Mucosa of descending colon (tissue), 3 donors: Measurements from ENCODE around the gene NLK. TPM values are rescaled to one million over a fixed set of nuclear protein-coding genes. Genes with fewer than 3 reads are reported as not detected.

Experiments
- ATAC-seq: fragments of 200-7000 bp; cut with Tn5 transposase; one replicate; pipeline ENCODE4 v1.9.1; 2020; ENCODE audit warnings: mild to moderate bottlenecking, moderate library complexity
- DNase-seq, 3 donors: peaks; one replicate each; pipeline ENCODE4 v3.0.0-alpha.2; 2020
- H3K36me3 ChIP-seq: fragments of 200-600 bp; one replicate; pipeline ENCODE4 v1.8.0; 2021; ENCODE audit warnings: low read depth, mild to moderate bottlenecking
- H3K4me1 ChIP-seq: fragments of 200-600 bp; one replicate; pipeline ENCODE4 v1.8.0; 2021; ENCODE audit warnings: low read depth, mild to moderate bottlenecking
- H3K4me3 ChIP-seq: fragments of 200-600 bp; one replicate; pipeline ENCODE4 v1.8.0; 2021; ENCODE audit warnings: mild to moderate bottlenecking
- H3K9me3 ChIP-seq: fragments of 200-600 bp; one replicate; pipeline ENCODE4 v1.8.0; 2021; ENCODE audit warnings: mild to moderate bottlenecking
- intact Hi-C, 2 donors: fragments of 100-400 bp; cut with DNase I in 1 of 2; cut with micrococcal nuclease in 1 of 2; formaldehyde crosslinking; loops; one replicate each; pipeline versions ENCODE4 v1.11.0 to v1.11.1; 2022; cut with DNase I, micrococcal nuclease
- total RNA-seq, 3 donors: library from RNA; stranded (reverse); fragmentation: NEBNext Ultra II Directional in 2 of 3; extraction: Animal tissue kit (Norgen Biotek cat#: 25700) in 2 of 3; gene quantifications; one replicate each; pipeline versions ENCODE4 v1.2.1 to v1.2.4, GENCODE V29; 2021 to 2023
- TF ChIP-seq, protein P1 (sequence below): fragments of 200-600 bp; IDR thresholded peaks from one replicate; pipeline ENCODE4 v1.8.0; 2022; ENCODE audit warnings: antibody characterized with exemption, mild to moderate bottlenecking
- donor health status: DM: no; HTN: no; CAD: no; lungs with moderate emphysema.
- donor health status: DM: no; HTN: no; CAD: no.
- donor health status: DM: no; HTN: yes; CAD: no.

NLK gene
- total RNA-seq, 3 donors from 2014 or later: 20.4 to 24.1 (median 21.0) TPM

DNA sequence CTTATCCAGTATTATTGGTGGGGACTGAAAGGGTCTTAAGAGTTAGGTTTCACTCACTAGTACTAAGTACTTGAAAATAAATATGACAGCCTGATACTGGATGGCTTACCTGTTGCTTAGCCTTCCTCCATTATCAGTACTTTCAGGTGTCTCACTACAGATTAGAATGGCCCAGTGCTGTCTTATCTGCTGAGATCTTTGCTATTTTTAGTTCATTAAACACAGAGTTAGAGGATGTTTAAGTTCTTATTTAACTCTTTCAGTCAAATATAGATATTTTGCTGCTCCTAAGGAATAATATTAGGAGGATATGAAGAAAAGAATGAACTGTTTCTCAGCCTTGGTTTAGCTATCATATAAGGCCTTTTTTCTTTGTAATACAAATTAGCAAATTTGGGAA lies 74.8 kb downstream of the NLK start:
- no peaks in the 10 kb centered on the region for H3K36me3 ChIP-seq
- TF ChIP-seq, protein P1, sequence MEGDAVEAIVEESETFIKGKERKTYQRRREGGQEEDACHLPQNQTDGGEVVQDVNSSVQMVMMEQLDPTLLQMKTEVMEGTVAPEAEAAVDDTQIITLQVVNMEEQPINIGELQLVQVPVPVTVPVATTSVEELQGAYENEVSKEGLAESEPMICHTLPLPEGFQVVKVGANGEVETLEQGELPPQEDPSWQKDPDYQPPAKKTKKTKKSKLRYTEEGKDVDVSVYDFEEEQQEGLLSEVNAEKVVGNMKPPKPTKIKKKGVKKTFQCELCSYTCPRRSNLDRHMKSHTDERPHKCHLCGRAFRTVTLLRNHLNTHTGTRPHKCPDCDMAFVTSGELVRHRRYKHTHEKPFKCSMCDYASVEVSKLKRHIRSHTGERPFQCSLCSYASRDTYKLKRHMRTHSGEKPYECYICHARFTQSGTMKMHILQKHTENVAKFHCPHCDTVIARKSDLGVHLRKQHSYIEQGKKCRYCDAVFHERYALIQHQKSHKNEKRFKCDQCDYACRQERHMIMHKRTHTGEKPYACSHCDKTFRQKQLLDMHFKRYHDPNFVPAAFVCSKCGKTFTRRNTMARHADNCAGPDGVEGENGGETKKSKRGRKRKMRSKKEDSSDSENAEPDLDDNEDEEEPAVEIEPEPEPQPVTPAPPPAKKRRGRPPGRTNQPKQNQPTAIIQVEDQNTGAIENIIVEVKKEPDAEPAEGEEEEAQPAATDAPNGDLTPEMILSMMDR: no peak
- peaks cover under 1% of the 10 kb centered on the region for H3K4me1 ChIP-seq
- intact Hi-C loops: no loop called here
- no peak for ATAC-seq
- DNase-seq: no peak
- H3K9me3 ChIP-seq: no peaks in the 10 kb centered on the region
- H3K4me3 ChIP-seq: no peak overlapping the region

DNA sequence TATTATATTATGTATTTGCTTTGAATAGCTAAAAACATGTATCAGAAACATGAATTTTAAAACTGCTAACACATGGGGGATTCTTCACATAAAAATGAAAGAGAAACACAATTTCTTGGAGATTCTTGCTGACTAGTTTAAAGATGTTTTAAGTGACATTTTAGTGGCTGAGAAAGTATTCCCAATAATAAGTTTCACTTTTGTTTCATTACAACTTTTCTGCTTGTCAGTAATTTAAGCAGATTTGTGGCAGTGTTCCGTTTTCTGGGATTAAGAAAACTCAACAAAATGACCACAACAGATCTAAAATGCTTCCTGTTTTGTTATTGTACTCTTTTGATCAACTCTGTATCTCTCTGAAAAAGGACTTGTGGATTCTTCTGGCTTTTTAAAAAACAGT lies 75.9 kb downstream of the NLK start:
- intact Hi-C loops: no loop called here
- Histone ChIP-seq H3K4me3 (no peak overlapping the region), H3K9me3 (no peaks in the 10 kb centered on the region), H3K4me1 (no peaks in the 10 kb centered on the region), H3K36me3 (no peaks in the 10 kb centered on the region)
- DNase-seq (no peak), ATAC-seq (no peak)
- TF ChIP-seq, protein P1: no peak

DNA sequence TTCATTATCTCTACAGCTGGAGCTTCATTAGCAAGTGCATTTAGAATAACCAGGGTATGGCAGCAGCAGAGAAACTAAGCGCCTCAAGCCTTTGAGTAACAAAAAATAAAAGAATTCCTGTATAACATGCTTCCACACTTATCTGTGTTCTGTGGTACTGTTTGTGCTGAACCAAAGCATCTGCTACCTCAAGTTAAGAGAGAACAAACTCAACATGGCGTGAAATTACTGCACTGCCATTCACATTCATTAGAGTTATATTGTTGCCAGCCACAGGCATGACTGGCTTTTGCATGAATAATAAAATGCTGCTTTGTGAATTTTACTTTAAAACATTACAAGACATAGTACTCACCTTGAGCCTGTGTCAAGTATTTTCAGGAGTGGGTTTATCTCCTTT lies 76.6 kb downstream of the NLK start:
- intact Hi-C loops: no loop called here
- ATAC-seq (no peak), DNase-seq (no peak)
- H3K36me3 ChIP-seq: no peaks in the 10 kb centered on the region
- H3K4me3 ChIP-seq: no peak overlapping the region
- TF ChIP-seq, protein P1: no peak
- no peaks in the 10 kb centered on the region for H3K9me3 ChIP-seq
- no peaks in the 10 kb centered on the region for H3K4me1 ChIP-seq

DNA sequence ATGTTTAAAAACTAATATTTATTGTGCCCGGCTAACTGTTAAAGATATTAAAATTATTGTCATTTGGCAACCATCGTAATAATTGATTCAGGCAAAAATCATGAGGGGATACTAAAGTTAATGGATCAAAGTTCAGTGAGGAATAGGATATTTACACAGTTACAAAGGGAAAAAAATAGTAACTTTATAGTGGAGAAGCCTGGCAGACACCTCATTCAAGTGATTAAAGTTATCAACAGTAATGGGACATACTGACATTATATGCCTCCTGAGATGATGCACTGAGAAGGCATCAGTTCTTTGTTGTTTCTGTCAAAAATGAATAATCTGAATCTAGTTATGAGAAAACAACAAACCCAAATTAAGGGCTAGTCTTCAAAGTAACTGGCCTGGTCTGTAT lies 77.1 kb downstream of the NLK start:
- no peak overlapping the region for H3K4me3 ChIP-seq
- intact Hi-C loops: no loop called here
- ATAC-seq: no peak
- no peaks in the 10 kb centered on the region for H3K36me3 ChIP-seq
- DNase-seq: no peak
- no peaks in the 10 kb centered on the region for H3K9me3 ChIP-seq
- no peaks in the 10 kb centered on the region for H3K4me1 ChIP-seq
- TF ChIP-seq, protein P1: no peak

DNA sequence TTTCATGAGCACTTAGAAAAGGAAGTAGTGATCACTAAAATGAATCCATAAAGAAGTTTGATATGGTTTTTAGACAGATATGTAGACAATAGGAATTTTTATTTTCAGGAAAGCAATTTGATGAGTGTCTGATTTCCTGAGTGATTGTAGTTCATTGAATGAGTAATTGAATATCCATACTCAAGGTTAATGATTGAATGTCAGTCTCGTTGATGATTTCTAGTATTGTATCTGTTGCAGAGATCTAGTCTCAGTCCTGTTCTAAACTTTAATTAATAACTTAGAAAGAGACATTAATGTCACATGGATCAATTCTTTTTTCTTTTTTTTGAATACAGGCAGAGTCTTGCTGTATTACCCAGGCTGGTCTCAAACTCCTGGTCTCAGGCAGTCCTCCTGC lies 78.3 kb downstream of the NLK start:
- Histone ChIP-seq H3K36me3 (no peaks in the 10 kb centered on the region), H3K4me1 (peaks cover 9% of the 10 kb centered on the region), H3K4me3 (no peak overlapping the region), H3K9me3 (no peaks in the 10 kb centered on the region)
- no peak for ATAC-seq
- TF ChIP-seq, protein P1: no peak
- intact Hi-C loops: loop anchor here in 1 of 2 donors (10.0 kb wide), 1 partner anchor 56 kb away; no protein-coding TSS in a partner anchor
- DNase-seq: no peak

DNA sequence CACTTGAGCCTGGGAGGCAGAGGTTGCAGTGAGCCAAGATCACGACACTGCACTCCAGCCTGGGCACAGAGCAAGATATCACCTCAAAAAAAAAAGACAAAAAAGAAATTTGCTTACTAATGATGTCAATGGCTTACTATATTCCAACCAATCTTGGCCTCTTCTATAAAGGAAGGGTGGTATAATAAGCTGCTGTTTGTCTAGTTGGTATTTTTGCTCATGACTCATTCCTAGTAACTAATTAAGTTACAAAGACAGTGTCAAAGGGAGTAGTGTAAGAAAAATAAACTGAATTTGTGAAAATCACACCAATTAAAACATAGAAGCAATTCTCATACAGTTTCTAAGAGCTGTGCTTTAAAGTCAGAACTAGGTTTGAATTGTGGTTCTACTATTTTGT lies 82.5 kb downstream of the NLK start:
- TF ChIP-seq, protein P1: no peak
- intact Hi-C loops: loop anchor here in 1 of 2 donors (10.0 kb wide), 1 partner anchor 60 kb away; no protein-coding TSS in a partner anchor
- Histone ChIP-seq H3K36me3 (no peaks in the 10 kb centered on the region), H3K4me3 (no peak overlapping the region), H3K4me1 (peaks cover 9% of the 10 kb centered on the region), H3K9me3 (no peaks in the 10 kb centered on the region)
- ATAC-seq (peak; percentile 83), DNase-seq (no peak)
